Stimulated activated CD4-positive, alpha-beta T cell treated with anti-CD3 and anti-CD28 coated beads, Interleukin-4, amount 100 ng/mL, for 1 hour (primary cell): ENCODE results near the gene BICDL1.

Experiments
- DNase-seq: peaks from one replicate; pipeline ENCODE4 v3.0.0-alpha.2; 2020

Gene BICDL1

GRCh38 chr12:120102189-120103043, 113.4 kb downstream of the BICDL1 start:
- DNase-seq = no peak

- DNase-seq = no peak
Measured at GRCh38 chr12:120103044-120103338, 114.0 kb downstream of the BICDL1 start.

GRCh38 chr12:120103371-120103770, 114.3 kb downstream of the BICDL1 start:
- DNase-seq = no peak

- no peak for DNase-seq
Measured at GRCh38 chr12:120106151-120106550, 117.1 kb downstream of the BICDL1 start.

DNA sequence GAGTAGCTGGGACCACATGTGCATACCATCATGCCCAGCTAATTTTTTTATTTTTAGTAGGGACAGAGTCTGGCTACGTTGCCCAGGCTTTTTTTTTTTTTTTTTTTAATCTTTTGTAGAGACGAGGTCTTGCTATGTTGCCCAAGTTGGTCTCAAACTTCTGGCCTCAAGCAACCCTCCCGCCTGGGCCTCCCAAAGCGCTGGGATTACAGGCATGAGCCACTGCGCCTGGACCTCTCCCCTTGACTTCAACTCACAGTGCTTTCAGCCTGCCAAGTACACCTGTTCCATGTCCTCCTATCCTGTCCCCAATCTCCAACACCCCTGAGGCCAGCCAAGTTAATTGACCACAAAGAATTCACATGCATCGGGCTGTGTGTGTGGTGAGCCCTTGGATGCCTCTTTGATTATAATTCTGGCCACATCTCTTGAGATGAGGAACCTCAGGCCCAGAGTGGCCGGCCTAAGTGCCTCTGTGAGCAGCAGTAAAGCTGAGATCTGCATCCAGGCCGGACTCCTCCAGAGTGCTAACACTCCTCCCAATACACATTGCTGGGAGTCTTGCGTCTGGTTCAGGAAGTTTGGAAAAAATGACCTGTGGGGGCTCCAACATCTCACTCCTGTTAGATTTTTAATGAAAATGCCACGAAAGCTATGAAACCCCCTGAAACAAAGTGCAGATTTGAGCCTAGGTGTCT, 120.7 kb downstream of the BICDL1 start:
- DNase-seq = no peak

DNA sequence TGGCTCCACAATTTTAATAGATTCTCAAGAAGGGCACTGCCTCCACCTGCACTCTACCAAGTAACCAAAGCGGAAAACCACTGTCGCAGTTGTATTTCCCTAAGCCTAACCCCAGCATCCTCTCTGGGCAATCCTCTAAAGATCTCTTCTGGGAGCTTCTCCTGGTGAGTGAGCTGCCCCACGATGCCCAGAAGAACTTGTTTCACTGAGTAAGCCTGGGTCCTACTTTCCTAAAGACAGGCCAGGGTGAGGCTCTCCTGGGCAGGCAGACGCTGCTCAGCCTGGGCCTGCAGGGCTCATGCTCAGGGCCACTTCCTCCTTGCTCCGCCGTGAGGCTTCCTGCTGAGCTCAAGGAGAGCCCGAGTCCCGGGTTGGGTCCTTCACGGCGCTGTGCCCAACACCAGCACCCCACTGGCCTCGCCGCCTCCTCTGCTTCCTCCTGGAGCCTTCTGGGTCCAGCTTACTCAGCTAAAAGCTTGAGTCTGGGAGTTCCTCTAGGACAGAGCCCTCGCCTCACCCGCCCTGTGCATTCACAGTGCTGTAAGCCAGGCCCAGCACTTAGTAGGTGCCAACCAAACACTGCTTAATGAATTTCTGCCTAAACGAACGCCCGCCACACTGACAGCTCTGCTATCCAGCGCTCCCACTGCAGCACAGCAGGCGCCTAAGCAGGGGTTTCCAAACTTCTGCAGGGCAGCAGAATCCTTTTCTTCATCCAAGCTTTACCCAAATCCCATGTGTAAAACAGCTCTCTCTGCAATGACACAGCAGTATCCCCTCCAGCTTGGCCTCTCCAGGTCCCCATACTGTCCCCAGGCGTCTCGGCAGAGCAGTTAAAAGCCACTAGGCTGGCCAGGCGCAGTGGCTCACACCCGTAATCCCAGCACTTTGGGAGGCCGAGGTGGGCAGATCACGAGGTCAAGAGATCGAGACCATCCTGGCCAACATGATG, 121.8 kb downstream of the BICDL1 start:
- peak; percentile 39 for DNase-seq

DNA sequence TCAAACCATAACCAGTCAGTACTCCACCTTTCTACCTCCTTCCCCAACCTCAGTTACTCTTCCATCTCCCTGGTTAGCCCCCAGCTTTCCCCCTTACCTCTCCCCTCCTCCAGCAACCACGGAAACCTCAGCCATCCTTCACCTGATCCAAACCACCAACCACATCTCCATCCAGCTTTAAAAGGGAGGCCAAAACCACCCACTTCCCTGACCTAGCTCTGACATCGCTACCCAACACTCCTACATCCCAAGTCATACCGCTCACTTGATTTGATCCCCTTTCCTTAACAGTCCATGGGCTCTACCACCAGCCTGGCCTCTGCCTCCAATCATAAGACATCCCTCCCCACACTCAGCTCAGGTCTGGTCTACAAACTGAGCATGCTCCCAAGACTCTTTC, 126.0 kb downstream of the BICDL1 start:
- no peak for DNase-seq

GRCh38 chr12:120115692-120116440, 126.8 kb downstream of the BICDL1 start:
- peak; percentile 22 for DNase-seq

DNA sequence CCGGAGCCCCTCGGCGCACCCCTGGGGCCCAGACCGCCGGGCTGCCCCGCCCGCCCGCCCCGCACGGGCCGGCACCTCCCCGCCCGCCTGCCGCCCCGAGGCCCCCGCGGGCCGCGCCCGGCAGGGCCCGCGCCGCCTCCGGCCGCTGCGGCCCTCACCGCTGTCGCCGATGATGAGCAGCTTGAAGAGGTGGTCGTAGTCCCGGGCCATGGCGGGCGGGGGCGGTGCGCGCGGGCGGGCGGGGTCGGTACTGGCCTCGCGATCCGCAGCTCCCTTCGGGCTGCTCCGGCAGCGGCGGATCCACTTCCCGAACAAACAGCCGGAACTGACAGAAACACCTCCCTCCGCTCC, 127.4 kb downstream of the BICDL1 start, which contains the start of gene RAB35:
TSS of gene RAB35 (minus strand) at position 313 of the 351 bp plus-strand sequence. CDS start at position 210, 103 bp downstream.
- DNase-seq = no peak

DNA sequence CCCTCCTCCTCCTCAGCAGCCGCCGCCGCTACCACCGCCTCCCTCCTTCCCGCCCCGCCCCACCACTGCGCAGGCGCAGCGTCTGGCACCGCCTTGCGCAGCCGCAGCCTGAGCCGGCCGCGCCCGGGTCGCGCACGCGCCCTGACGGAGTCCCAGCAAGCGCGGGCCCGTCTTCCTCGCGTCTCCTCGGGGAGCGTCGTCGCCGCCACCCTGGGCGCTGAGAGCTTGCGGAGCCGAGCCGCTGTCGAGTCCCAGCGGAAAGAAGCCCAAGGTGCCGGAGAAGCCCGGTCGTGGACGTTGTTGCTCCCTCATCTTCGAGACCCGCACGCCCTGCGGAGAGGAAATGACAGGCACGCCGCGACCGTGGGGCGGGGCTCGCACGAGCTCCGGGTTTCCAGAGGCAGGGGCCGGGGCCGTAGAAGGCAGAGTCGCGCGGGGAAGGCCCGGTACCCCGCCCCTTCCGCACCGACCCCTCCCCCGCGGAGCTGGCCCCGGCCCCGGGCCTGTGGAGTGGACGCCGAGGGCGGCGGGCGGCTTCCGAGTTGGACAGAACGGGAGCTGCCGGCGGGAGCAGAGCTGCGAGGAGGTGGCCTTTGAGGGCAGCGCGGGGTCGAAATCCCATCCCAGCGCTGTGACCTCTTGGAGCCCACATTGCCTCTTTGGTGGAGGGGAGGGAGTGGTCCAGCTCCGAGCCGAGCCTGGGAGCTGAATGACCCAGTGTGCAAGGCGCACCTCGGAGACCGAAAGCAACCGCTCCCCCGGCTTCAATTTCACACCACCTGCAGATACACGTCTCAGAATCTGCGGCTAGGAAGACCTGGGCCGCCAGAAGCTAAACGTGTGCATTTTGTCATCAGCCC, 128.0 kb downstream of the BICDL1 start:
- DNase-seq = peak; percentile 97

DNA sequence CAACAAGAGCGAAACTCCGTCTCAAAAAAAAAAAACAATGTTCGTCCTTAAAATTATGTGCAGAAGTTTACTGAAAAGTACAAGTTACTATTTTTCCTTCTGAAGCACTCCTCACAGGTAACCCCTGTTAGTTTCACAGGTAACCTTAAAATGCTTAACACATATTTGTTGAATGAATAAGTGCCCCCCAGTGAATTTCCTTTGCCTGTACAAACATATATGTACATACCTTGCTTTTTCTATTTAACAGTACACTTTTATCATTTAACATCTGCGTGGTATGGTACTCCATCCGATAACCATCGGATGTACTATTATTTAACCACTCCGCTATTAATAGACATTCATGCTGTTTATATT, 128.9 kb downstream of the BICDL1 start:
- no peak for DNase-seq

DNA sequence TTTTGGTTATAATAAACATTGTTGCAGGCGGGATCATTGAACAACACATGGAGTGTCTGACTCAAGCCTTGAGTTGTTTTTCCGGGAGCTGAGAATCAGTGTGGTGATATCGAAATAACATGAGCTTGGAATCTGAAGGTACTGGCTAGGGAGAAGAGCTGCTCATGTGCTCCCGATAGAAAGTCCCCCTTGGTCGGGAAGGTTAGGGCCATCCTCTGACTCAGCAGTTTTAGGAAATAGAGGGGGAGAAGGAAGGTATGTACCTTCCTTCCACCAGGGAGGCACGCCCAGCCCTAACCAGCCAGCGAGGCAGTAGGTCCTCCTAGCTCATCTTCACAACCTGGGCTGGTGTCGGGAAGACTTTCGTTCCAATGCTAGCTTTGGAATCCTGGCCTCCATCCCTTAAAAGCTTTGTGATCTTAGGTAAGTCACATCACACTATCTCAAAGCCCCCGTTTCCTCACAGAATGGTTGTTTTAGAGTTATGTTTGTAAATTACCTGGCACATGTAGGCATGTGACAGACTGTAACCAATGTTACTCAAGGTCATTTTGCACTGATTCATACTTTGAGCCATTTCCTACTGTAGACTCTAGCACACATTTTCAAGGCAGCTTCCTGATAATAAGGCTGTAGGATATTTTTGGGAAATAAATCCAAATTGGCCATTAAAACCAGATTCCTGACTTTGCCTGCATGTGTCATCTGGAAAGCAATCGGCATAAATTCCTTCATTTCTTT, 129.5 kb downstream of the BICDL1 start:
- DNase-seq = no peak

- peak; percentile 32 for DNase-seq
Measured at GRCh38 chr12:120119271-120119973, 130.4 kb downstream of the BICDL1 start.

GRCh38 chr12:120121343-120121742, 132.3 kb downstream of the BICDL1 start:
- no peak for DNase-seq

DNA sequence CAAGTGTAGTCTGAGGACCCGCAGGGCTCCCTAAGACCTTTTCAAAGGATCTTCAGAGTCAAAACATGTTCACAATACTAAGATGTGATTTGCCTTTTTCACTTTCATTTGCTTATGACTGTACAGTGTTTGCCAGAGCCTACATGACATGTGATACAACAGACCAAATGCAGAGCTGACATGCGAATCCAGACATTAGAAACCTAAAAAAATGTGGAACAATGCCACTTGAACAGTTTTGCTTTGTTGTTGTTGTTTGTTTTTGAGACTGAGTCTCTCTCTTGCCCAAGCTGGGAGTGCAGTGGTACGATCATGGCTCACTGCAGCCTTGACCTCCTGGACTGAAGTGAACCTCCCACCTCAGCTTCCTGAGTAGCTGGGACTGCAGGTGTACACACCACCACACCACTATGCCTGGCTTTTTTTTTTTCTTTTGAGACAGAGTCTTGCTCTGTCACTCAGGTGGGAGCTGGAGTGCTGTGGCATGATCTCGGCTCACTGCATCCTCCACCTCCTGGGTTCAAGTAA, 132.8 kb downstream of the BICDL1 start:
- no peak for DNase-seq

- no peak for DNase-seq
Measured at GRCh38 chr12:120125029-120125428, 136.0 kb downstream of the BICDL1 start.

GRCh38 chr12:120125792-120126634, 137.0 kb downstream of the BICDL1 start:
- DNase-seq = no peak

DNA sequence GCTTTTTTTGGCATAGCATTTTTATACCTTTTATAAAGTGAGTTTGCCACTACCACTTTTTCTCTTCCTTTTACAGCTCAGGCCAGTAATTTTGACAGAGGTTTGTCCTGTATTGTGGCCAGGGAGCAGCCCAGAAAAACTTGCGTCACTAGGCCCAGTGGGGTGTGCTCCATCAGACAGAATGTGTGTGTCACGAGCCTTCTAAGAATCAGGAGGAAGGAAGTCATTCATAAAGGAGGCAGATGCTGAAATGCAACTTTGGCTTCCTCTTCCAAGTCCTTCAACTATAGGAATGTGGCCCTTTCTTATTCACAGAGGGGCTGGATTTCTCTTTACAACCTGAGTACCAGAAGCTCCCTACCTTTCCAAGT, 137.6 kb downstream of the BICDL1 start:
- DNase-seq = no peak

GRCh38 chr12:120130011-120130410, 141.0 kb downstream of the BICDL1 start:
- no peak for DNase-seq
